Liver (tissue), 3 donors: ENCODE data around the gene HEXB.

Source experiments
- GABPA ChIP-seq, 2 donors: IDR thresholded peaks in 1 of 2; conservative IDR thresholded peaks in 1 of 2; 2 replicates each; pipeline ENCODE4 v1.6.1; 2016; ENCODE audit warnings: antibody characterized with exemption in 2 of 2, mild to moderate bottlenecking in 1 of 2, moderate library complexity in 1 of 2
- HNF4G ChIP-seq: IDR thresholded peaks from 2 replicates; pipeline ENCODE4 v1.6.1; 2016; ENCODE audit warnings: antibody characterized with exemption
- MAX ChIP-seq: IDR thresholded peaks from 2 replicates; pipeline ENCODE4 v1.6.1; 2016; ENCODE audit warnings: antibody characterized with exemption
- RXRA ChIP-seq, 2 donors: IDR thresholded peaks; 2 replicates each; pipeline ENCODE4 v1.6.1; 2017 to 2018; ENCODE audit warnings: antibody characterized with exemption in 2 of 2, mild to moderate bottlenecking in 1 of 2
- TAF1 ChIP-seq: conservative IDR thresholded peaks from 2 replicates; pipeline ENCODE4 v1.6.1; 2016; ENCODE audit warnings: antibody characterized with exemption, mild to moderate bottlenecking
- YY1 ChIP-seq: IDR thresholded peaks from 2 replicates; pipeline ENCODE4 v1.6.1; 2016; ENCODE audit warnings: antibody characterized with exemption, mild to moderate bottlenecking
- ZBTB33 ChIP-seq: IDR thresholded peaks from 2 replicates; pipeline ENCODE4 v1.6.1; 2016; ENCODE audit warnings: antibody characterized with exemption
- TF ChIP-seq, protein P1 (sequence below): fragments of 150-350 bp; IDR thresholded peaks from 2 replicates; pipeline ENCODE4 v1.5.1; 2017; ENCODE audit warnings: improper control_type of control experiment, low read depth, low read length; ENCODE audit not compliant: missing input control
- donor health status: healthy.
- donor health status: healthy.

DNA sequence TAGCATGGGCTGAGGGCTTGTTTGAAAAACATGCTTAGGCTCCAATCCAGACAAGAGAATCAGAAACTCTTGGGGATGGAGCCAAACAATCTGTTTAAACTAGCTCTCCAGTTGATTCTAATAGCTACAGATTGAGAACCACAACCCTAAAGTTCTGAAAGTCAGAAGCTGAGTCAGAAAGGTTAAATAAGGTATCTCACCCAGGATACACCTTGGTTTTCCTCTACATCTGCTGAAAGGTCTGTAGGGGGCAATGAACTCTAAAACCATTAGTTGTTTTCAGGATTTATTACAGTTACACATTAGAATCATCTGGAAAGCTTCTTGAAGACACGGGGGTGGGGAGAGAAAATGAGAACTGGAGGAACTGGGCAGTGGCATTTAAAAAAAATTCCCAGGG, 76.2 kb downstream of the HEXB start:
- TF ChIP-seq, protein P1, sequence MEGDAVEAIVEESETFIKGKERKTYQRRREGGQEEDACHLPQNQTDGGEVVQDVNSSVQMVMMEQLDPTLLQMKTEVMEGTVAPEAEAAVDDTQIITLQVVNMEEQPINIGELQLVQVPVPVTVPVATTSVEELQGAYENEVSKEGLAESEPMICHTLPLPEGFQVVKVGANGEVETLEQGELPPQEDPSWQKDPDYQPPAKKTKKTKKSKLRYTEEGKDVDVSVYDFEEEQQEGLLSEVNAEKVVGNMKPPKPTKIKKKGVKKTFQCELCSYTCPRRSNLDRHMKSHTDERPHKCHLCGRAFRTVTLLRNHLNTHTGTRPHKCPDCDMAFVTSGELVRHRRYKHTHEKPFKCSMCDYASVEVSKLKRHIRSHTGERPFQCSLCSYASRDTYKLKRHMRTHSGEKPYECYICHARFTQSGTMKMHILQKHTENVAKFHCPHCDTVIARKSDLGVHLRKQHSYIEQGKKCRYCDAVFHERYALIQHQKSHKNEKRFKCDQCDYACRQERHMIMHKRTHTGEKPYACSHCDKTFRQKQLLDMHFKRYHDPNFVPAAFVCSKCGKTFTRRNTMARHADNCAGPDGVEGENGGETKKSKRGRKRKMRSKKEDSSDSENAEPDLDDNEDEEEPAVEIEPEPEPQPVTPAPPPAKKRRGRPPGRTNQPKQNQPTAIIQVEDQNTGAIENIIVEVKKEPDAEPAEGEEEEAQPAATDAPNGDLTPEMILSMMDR = no peak
- TF ChIP-seq HNF4G (no peak), ZBTB33 (no peak), MAX (no peak), TAF1 (no peak), RXRA (IDR thresholded peaks at IDR 0.05) (no peak), GABPA (IDR thresholded peaks at IDR 0.05 in 1 of 2, conservative IDR thresholded peaks at IDR 0.05 in 1 of 2) (no peak), YY1 (no peak)
